Measurements from ENCODE around the gene MRPL37.

The MRPL37 gene

DNA sequence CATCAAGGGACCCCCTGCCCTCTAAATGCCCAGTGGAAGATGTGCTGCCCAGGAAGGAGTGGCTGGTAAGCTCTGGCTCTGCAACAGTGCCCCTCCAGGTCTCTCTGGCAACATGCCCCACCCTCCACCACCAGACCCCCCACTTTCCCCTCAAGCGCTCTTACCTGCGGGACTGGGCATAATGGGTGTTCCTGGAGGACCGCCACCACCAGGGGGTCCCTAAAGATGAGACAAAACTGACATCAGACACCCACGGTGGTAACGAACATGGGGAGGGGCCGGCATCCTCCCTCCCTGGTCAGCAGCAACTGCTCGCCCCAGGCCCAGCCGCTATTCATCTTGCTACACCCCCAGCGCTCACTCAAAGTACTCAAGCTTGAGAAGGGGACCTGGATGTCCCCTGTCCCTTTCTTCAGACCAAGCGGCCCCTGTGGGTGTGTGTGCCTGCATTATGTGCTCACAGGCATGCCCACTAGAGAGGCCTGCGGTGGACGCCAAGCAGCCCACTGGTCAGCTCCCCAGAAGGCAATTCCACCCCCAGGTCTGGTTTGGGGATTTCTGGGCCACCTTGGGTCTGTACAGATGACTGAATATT is 40.9 kb downstream of the MRPL37 start:
- no peak for DNase-seq (ENCODE audit: low spot score)

DNA sequence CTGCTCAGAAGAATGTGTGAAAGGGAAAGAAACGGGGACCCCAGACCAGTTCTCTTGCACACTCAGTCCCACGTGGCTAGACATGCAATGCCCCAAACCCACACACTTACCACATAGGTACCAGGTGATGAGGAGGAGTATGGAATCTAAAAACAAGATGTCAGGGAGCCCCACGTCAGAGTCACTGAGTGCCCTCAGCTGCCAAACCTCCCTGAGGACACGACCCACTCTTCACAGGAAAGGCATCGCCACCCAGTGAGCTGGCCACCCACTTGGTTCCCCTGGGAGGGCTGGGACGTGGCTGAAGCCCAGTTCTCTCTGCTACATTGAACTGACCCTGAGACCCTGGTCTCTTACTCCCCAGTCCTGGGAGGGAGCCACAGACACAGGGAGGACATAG is 41.4 kb downstream of the MRPL37 start:
- no peak for DNase-seq (ENCODE audit: low spot score)

DNA sequence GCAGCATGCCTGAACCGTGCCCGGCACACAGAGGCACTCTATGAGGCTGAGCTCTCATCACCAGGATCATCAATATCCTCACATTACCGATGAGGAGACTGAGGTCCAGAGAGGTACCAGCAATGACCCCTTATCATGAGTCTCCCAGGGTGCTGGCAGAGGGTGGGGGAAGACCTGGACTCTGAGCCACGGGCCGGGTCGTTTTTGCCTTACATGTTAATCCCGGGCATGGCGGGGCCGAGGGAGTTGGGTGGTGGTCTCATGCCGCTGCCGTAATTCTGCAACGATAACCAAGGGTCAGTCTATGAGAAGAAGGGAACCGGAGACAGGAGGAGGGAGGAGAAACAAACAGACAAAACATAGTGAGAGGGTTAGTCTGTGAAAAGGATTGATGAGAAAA is 43.1 kb downstream of the MRPL37 start:
- no peak for DNase-seq (ENCODE audit: low spot score)

DNA sequence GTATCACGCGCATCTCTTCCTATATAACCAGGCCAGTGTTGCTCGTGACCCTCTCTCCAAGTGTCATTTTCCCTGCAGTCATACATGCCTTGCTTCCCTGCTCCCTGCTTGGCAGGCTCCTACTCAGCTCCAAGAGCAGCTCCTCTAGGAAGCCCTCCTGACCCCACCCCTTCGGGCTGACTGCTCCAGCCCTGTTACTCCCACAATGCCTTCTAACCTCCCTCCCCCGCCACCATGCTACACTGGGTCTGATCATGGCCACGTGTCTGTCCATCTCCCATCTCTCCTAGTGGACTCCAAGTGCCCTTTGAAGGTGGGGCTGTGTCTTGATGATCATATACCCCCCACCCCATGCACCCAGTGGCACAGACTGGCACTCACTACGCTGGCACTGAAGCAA is 44.7 kb downstream of the MRPL37 start:
- DNase-seq (ENCODE audit: low spot score): no peak

DNA sequence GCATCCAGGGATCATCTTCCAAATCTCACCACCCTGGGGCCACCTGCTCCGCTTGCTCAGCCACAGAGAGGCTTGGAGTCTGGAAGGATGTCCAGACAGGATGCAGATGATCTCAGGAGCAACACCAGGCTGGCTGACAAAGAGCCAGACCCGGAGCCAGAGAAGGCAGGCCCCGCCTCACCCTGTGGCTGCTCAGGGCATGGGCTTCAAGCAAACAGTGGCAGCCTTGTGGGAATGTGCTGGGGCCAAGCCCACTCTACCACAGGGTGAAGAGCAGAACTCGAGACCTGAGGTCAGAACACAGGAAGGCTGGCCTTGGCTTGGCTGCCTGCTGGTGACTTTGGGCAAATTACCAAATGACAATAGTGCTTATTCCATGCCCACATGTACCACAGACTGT is 45.5 kb downstream of the MRPL37 start:
- DNase-seq (ENCODE audit: low spot score): no peak

DNA sequence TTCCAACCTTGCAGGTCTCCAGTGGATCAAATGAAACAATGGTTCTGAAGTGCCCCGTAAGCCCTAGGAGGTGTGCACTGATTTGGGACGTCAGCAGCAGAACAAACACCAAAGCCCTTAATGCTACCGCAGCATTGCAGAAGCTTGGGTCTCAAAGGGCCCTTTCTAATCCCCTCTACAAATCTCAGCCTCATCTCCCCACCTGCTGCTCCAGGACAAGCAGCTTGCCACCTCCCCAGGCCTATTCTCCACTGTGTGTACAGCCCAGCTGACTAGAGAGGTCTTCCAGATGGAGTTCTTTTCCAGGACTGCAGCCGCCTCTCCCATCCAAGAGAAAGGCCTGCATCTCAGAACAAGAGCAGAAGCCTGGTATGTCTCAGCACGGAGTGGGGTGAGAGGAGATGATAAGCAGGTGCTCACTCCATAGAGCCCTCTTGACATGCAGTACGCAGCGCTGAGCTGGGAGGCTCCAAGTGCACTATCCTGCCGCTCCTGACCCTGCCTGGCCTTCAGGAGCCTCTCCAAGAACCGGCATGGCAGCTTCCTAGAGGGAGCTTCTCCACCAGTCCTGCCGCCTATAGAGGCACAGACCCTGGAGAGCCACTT is 46.3 kb downstream of the MRPL37 start:
- peak; percentile 21 for DNase-seq (ENCODE audit: low spot score)

DNA sequence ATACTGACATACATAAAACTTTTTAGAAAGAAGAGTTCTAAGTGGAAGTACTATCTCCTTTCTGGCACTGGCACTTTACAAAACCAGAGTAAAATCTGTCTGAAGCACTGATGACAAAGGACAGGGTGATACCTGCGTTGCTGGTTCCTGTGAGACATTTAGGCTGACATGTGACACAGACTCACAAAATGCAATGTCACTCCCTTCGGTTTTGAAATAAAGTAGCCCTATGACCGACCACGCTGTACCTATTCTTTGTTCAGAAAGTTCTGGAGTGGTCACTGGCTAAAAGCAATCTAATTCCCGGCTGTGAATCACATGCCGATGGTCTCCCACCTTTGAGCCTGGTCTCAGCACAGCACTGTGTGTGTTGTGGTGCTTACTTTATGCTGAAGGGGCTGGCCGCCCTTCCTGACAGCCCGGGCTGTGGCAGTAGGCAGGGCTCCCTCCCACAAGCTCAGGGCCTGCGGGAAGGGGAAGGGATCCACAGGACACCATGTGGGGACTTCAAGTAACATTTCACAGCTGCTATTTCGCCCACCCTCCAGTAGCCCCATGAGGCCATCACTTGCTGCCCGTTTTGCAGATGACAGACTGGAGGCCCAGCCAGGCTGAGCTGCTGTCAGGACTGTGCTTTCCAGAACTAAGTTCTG is 48.0 kb downstream of the MRPL37 start:
- DNase-seq (ENCODE audit: low spot score): no peak

DNA sequence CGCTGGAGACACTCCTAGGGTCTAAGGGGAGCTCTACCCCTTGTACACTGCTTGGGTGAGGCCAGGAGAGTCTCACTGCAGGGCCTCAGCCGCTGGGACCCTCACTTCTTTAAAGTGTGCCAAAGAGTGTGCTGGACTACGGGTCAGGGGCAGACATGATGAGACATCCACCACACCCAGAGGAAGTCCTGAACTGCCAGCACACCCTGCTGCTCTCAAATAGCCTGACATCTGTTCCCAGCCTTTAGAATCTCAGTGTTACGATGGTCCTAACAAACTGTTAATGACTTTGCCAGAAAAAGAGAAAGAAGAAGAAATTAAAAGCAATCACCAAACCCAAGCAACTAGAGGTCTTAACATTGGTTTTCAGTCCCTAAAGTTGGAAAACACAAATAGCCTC is 49.0 kb downstream of the MRPL37 start:
- no peak for DNase-seq (ENCODE audit: low spot score)

DNA sequence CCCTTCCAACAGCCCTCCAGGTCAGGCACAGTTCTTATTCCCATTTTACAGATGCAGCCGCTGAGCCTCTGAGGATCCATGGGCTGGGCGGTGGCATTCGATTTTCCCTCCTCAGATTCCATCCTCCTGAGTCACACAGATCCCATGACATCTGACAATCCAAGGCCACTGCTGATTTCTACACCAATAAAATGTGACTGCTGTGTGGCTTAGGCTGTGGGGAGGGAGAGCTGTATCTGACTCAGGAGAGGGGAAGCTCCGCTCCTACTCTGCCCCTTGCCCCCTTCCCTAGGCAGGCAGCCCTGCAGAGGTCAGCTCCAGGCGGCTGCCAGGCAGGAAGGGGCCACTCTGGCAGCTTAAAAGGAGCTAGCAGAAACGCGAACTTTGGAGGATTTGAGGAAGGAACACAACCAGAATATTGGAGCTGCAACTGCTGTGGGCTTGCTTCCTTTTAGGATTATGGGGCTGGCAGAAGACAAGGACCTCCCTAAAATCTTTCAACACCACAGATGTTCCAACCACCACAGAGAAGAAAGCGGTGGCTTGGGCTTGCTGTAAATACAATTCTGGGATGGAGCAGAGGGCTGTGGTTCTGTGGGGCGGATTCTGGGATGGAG is 50.0 kb downstream of the MRPL37 start:
- no peak for DNase-seq (ENCODE audit: low spot score)

DNA sequence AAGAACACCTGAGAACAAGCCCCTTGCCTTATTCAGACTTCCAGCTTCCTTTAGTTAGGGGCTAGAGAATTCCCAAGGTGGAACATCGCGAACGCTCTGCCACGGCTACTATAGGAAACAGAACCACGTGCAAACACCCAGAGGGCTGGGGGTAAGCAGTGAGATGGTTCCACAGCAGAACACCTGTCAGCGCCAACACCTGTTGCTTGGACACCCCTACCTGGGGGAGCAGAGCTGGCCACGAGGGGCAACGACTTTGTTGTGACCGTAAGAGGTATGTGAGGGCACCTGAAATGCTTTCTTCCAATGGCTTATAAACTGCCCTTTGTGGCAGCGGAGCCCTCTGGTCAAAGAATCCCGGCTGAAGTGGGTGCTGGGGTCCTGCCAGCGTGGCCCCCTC is 50.7 kb downstream of the MRPL37 start:
- no peak for DNase-seq (ENCODE audit: low spot score)

DNA sequence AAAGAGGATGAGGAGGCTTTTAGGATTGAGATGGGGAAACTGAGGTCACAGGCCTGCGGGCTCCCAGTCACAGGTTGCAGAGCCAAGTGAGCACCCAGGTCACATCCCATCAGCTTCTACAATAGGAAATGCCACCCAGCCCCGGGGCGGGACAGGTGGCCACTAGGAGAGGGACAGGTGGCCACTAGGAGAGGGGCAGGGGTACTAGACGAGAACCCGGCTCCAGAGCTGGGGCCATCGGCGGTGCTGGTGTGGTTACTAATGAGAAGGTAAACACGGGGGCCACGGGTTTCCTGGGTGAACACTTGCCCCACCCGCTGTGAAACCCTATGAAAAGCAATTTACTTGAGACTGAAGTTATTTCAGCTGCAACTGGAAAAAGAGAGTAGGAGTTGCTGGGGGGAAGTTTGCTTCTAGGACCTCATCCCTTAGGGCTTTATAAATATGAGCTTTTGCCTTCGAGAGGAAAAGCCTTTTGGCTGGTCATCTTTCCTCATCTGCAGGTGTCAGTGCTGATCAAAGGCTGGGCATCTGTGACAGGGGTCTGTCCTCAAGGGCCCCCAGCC is 52.5 kb downstream of the MRPL37 start:
- no peak for DNase-seq (ENCODE audit: low spot score)

DNA sequence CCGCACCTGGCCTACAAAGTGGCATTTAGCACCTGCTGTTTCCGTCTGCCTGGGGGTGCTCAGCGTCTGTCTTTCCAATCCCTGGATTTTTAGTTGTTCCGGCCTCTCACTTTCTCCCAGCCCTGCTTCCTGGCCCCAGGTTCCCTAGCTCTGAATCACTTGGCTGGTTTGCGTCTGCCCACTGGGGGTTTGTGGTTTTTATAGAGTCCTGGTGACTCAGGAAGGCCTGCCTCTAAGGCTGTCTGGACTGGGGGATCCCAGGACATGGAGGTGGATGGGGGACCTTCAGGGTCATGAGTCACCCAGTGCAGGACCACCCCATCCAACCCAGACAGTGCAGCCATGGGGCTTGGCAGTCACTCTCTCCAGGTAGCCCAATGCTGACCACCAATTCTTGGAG is 53.5 kb downstream of the MRPL37 start:
- DNase-seq (ENCODE audit: low spot score): no peak

DNA sequence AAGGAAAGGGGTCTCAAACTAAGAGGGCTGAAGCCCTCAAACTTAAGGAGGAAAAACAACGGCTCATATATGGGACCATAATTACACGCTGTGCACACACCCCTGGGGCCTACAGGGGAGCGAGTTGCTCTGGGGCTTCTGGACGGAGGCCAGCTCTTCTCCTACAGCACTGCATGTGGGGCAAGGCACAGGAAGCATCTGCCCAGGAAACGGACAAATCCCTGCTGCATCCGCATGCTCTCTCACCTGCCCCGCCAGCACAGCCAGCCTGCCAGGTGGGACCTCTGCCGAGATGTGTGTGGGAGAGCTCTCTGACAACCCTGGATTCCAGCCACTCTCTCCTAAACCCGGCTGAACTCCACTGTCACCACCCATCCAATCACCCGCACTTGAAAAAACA is 54.1 kb downstream of the MRPL37 start:
- no peak for DNase-seq (ENCODE audit: low spot score)

DNA sequence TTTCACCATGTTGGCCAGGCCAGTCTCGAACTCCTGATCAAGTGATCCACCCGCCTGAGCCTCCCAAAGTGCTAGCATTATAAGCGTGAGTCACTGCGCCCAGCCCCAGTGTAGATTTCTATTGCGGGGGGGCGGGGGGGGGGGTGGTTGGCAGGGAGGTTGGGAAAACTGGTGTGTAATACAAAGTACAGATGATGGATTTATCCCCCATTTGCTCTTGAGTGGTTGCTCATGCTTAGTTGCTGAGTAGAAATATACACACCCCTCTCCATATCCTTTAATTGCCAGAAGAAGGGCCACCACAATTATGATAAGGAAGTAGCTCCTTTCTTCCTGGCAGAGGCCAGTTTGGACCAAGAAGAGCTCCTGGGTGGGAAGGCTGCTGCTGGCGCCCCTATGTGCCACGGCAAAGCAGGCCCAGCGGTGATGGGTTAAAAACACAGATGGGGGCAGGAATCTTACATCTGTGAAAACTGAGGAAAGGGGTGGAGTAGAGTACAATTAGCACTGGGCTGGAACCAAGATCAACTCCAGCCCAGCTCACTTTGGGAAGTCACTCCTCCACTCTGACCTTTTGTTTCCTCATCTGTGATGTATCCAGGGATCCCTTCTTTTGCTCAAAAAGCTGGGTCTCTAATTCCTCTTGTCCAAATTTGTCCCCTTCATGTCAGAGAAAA is 55.2 kb downstream of the MRPL37 start:
- no peak for DNase-seq (ENCODE audit: low spot score)

DNA sequence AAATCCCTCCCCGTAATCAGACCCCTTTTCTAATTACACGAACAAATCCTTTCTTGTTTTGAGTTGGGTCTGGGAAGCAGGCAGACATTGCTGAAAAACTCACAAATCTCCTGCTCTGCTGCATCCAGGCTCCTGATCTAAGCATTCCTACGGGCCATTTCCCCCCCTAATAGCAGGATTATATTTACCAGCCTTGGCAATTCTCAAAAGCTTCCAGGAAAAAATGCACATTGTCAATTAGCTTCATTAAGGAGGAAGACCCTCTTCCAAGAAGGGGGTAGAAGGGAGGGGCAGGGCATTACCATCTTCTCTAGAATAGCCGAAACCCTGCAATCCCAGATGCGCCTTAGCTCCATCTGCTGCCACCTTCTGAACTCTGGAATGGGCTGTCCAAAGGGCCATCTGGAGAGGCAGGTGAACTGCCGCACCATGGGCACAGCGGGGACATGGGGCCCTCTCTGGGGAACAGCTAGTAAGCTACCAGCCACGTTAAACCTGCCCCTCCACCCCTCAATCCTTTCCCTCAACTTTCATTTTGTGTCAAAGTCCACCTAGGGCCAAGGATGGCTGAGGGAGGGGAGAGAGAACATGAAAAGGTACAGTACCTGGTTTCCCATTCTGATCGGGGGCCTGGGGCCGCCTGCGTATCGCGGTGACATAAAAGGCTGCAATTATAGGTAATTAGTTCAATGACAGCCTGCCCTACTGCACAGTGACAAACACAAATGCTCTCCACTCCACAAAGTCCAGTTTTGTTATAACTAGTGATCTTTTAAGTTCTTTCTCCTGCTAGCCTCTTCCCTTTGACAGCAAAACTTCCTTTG is 56.8 kb downstream of the MRPL37 start:
- peak; percentile 36 for DNase-seq (ENCODE audit: low spot score)

DNA sequence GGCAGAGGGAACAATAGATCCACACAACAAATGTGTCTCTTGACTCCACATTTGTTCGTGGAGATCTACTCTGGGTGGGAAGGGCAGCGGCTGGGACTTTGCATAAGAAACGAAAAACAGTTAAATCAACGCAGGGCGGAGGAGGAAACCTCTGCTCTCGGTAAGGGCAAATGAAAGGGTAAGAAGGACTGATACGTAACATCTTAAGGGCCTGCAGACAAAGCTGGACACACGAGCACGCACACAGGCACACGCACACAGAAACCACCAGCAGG is 57.3 kb downstream of the MRPL37 start:
- DNase-seq (ENCODE audit: low spot score): no peak

DNA sequence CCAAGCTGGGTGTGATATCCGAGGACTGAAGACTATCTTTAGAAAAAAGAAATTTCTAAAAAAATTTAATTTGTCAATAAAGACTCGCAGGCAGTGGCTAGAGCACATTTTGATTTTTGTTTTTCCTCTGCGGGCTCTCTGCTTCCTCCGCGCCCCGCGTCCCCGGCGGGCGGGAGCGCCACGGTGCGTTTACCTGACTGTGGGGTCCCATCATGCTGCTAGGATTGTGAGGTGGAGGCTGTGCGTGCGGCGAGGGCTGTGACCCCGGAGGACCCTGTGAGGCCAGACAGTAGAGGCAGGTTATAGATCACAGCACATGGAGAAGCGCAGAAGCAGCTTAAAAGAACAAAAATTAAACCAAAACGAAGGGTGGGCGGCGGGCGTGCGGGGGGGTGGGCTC is 57.9 kb downstream of the MRPL37 start:
- DNase-seq (ENCODE audit: low spot score): no peak

DNA sequence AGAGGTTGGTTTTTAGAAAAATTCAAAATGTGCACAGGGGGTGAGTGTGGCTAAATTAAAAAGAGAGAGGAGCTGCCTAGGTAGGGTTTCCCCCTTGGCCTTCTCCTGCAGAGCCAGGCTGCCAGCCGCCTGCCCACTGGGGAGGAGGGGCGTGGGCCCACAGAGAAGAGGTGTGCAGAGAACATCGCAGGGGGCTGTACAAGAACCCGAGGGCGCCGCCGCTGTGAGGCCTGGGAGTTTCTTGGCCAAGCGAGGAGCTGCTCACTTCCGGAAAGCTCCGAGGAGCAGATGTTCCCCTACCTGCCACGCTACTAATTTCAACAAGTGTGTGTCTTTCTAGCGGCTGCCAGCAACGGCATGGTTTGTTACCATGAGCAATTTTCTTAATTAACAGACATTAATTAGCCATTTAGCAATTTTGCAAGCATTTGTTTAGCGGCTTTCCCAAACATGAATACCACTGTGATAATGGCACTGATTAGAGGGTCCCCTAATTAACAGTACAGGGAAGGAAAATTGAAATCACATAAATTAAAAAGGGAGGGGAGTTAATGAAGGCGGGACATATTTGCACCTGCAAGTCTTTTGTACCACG is 59.7 kb downstream of the MRPL37 start:
- no peak for DNase-seq (ENCODE audit: low spot score)

DNA sequence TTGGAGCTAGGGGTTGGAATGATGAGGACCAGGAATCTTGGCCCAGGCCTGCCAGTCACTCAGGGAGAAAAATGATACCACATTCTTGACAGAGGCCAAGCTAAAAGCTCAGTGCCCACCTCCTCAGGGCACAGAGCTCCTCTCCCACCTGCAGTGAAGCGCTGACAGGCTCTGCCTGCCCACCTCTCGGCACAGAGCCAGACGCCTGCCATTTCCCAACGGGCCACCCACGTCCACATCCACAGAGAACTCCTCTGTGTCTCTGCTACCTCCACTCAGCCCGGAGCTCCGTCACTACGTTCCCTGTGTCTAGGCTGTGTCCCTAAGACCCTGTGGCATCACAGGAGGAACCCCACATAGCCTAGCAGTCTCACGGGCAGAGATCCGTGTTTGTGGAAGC is 60.8 kb downstream of the MRPL37 start:
- no peak for DNase-seq (ENCODE audit: low spot score)

DNA sequence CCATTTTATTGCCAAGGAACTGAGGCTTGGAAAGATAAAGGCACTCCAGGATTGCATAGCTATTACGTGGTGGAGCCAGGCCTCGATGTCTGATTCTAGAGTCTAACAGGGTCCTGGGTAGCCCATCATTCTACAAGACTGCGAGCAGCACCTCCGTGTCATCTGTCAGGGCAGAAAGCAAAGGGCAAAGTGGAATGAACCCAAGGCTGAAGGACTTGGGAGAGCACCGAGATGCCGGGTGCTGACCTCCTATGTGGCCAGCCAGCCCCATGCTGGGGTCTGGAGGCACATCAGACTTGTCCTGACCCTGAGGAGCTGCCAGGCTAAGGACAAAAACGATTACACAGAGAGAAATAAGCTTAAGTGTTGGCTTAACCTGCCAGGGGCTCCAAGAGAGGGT is 62.3 kb downstream of the MRPL37 start:
- DNase-seq (ENCODE audit: low spot score): no peak

DNA sequence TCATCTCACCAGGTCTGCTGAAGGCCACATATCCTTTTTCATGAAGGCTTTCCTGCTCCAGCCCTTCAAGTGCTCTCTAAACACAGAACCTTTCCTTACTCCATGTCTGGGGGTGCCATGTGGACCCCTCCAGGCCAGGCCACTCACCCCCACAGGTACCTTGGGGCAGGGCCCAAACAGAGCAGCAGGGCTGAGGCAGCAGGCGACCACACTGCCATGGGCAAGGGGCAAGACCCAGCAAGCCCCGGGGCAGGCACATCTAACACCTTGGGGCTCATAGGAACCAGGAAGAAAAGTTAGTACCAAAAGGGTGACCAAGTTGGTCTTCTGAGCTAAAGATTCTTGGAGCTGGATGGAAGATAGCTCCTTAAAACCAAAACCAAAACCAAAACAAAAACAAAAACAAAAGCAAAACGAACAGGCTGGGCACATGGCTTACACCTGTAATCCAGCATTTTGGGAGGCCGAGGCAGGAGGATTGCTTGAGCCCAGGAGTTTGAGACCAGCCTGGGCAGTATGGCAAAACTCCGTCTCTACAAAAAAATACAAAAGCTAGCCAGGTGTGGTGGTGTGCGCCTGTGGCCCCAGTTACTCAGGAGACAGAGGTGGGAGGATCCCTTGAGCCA is 63.7 kb downstream of the MRPL37 start:
- DNase-seq (ENCODE audit: low spot score): no peak

Data from SK-N-DZ (cell line).